ENCODE data around the gene COL6A1. TPM values are rescaled to one million over a fixed set of nuclear protein-coding genes. Genes with fewer than 3 reads are reported as not detected.

COL6A1 gene
- total and polyA plus RNA-seq, 2 of the 13 experiments (the other 11 are each of a cell fraction or from before 2014, with no cell fraction given) = 3.1 to 4.8 TPM

GRCh38 chr21:46022551-46023525 lies 41.3 kb downstream of the COL6A1 start:
- H3K27me3 ChIP-seq (ENCODE audit: control insufficient read depth in 1 of 2, insufficient read depth in 2 of 2, low read length in 2 of 2) = peaks cover 0 to 1% of the 10 kb centered on the region in 2 experiments; a peak in 1 of 5 replicates
- no peaks in the 10 kb centered on the region for H3K9me3 ChIP-seq (ENCODE audit: low read length)
- CTCF ChIA-PET (ENCODE audit: low intra/inter-chr PET ratio, low total read pairs) = no interaction called here
- H2AFZ ChIP-seq (ENCODE audit: low read length) = no peak overlapping the region
- H4K20me1 ChIP-seq (ENCODE audit: insufficient read depth, low read length) = no peaks in the 10 kb centered on the region
- in situ Hi-C loops (cut with HindIII; ENCODE audit: extremely low pct_ligation_motif_present, low pct_unique_long_range_greater_than_20kb) = no loop called here
- POLR2A ChIA-PET = no interaction called here
- H3K36me3 ChIP-seq (replicated peaks in 1 of 2; ENCODE audit: control insufficient read depth in 1 of 2, insufficient read depth in 2 of 2, low read length in 2 of 2) = no peaks in the 10 kb centered on the region
- peak; percentile 6 for DNase-seq (ENCODE audit: low spot score)
- no peak overlapping the region for H3K9ac ChIP-seq (ENCODE audit: insufficient read depth, low read depth, low read length)
- no peaks in the 10 kb centered on the region for H3K79me2 ChIP-seq (ENCODE audit: insufficient read depth, low read length)
- no TSS peak for BruUV-seq (replicated peaks)
- no peak overlapping the region for H3K27ac ChIP-seq (ENCODE audit: extremely low read length, insufficient read depth, low read length)
- no peak for FAIRE-seq
- intact Hi-C loops (cut with micrococcal nuclease; ENCODE audit: unreplicated experiment) = no loop called here
- peak; percentile 70 for ATAC-seq
- 62% methylated on average over 14 of the region's 36 CpGs for WGBS (ENCODE audit: low lambda C conversion rate)
- H3K4me2 ChIP-seq (ENCODE audit: low read depth, low read length) = peak overlapping the region; percentile 24; the same call in 1 of the 2 replicates
- H3K4me3 ChIP-seq (replicated peaks in 1 of 3; ENCODE audit: insufficient read depth in 1 of 3, low read depth in 2 of 3, low read length in 3 of 3) = no peak overlapping the region
- no peaks in the 10 kb centered on the region for H3K4me1 ChIP-seq (ENCODE audit: insufficient read depth, low read length)
- TF ChIP-seq ZNF687 (CRISPR knock-in tag; IDR thresholded peaks at IDR 0.05) (0 out of 2 replicates have a peak, but pooled peaks have one; percentile 1), ZBTB33 (CRISPR knock-in tag; IDR thresholded peaks at IDR 0.05) (peak; percentile 90), NFYC (CRISPR knock-in tag; IDR thresholded peaks at IDR 0.05) (peak; percentile 73), ZNF280B (CRISPR knock-in tag; IDR thresholded peaks at IDR 0.05; ENCODE audit: borderline replicate concordance) (no peak), ZNF747 (CRISPR knock-in tag; IDR thresholded peaks at IDR 0.05; ENCODE audit: borderline replicate concordance) (no peak), RBM22 (optimal IDR thresholded peaks at IDR 0.05; ENCODE audit: low read length) (no peak), USF2 (IDR thresholded peaks at IDR 0.05; ENCODE audit: low read depth, low read length) (peak; percentile 84), USF2 (CRISPR knock-in tag; IDR thresholded peaks at IDR 0.05; ENCODE audit: borderline replicate concordance) (peak; percentile 85; the same call in 1 of the 2 replicates), ZNF101 (CRISPR knock-in tag; IDR thresholded peaks at IDR 0.05; ENCODE audit: borderline replicate concordance, low read depth) (no peak), ELF1 (CRISPR knock-in tag; IDR thresholded peaks at IDR 0.05) (no peak)

All from HepG2 (cell line).